ENCODE results near the gene TNFAIP8L1. TPM values are rescaled to one million over a fixed set of nuclear protein-coding genes. Genes with fewer than 3 reads are reported as not detected.

Gene TNFAIP8L1
- total RNA-seq, 2 experiments from 2014 or later: 19.9 to 20.4 TPM

- CTCF ChIA-PET: no interaction called here
These were observed 63.4 kb downstream of the TNFAIP8L1 start for GRCh38 chr19:4702764-4703163.

DNA sequence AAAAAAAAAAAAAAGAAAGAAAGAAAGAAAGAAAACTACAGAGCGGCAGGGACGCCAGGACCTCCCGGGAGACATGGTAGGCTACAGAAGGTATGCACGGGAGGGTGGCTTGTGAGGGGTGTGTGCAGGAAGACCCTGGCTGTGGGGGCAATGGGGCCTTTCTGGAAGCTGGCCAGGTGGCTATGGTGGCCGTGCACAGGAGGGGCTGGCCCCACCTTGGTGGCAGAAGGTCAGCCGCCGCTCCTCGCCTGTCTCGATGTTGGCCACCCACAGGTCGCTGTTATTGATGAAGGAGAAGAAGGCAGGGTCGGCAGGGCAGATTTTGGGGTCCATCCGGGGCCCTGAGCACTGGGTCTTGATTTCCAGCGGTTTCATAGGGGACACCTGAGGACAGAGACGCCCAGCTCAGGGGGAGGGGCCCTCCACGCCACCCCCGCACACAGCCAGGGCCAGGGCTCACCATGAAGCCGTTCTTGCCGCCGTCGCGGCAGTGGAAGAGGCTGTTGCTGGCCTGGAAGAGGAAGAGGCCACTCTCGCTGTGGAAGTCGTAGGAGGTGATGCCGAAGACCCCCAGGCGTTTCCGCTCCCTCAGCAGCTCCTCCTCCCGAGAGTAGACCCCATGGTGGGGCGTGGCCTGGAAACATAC lies 64.5 kb downstream of the TNFAIP8L1 start:
- CTCF ChIA-PET: no interaction called here
- Mint-ChIP-seq H3K9me3 (no peaks in the 10 kb centered on the region), H3K36me3 (ENCODE audit: low read depth) (peaks cover 20% of the 10 kb centered on the region), H3K4me1 (ENCODE audit: low read depth) (no peaks in the 10 kb centered on the region), H3K4me3 (no peak overlapping the region), H3K27me3 (ENCODE audit: low read depth) (no peaks in the 10 kb centered on the region), H3K27ac (no peak overlapping the region)
- intact Hi-C loops (cut with micrococcal nuclease): no loop called here
- DNase-seq: no peak

More at GRCh38 chr19:4702764-4703163, 63.4 kb downstream of the TNFAIP8L1 start:
- no peaks in the 10 kb centered on the region for H3K9me3 Mint-ChIP-seq
- H3K36me3 Mint-ChIP-seq (ENCODE audit: low read depth): peaks cover 20% of the 10 kb centered on the region
- H3K4me1 Mint-ChIP-seq (ENCODE audit: low read depth): no peaks in the 10 kb centered on the region
- H3K27me3 Mint-ChIP-seq (ENCODE audit: low read depth): no peaks in the 10 kb centered on the region
- no peak overlapping the region for H3K27ac Mint-ChIP-seq
- intact Hi-C loops (cut with micrococcal nuclease): no loop called here
- H3K4me3 Mint-ChIP-seq: no peak overlapping the region
- no peak for DNase-seq

GRCh38 chr19:4704317-4704673 lies 65.0 kb downstream of the TNFAIP8L1 start:
- Mint-ChIP-seq H3K36me3 (ENCODE audit: low read depth) (peaks cover 23% of the 10 kb centered on the region), H3K4me3 (no peak overlapping the region), H3K4me1 (ENCODE audit: low read depth) (peaks cover 2% of the 10 kb centered on the region), H3K27me3 (ENCODE audit: low read depth) (no peaks in the 10 kb centered on the region), H3K9me3 (no peaks in the 10 kb centered on the region), H3K27ac (no peak overlapping the region)
- DNase-seq: no peak
- CTCF ChIA-PET: no interaction called here
- intact Hi-C loops (cut with micrococcal nuclease): no loop called here

Other genes with a start within 250 kb of the TNFAIP8L1 start
- 10 to 100 TPM; 31.7 to 32.1 TPM for gene SH3GL1, start 239.0 kb upstream of the TNFAIP8L1 start, total RNA-seq
- gene CHAF1A, start 236.9 kb upstream of the TNFAIP8L1 start, total RNA-seq: 10 to 100 TPM; 57.3 to 65.1 TPM
- gene UBXN6, start 181.7 kb upstream of the TNFAIP8L1 start, total RNA-seq: 10 to 100 TPM; 28.7 to 36.2 TPM
- gene HDGFL2, start 167.2 kb upstream of the TNFAIP8L1 start, total RNA-seq: 10 to 100 TPM; 43.0 to 43.5 TPM
- not detected for gene PLIN4, start 121.0 kb upstream of the TNFAIP8L1 start, total RNA-seq
- gene PLIN5, start 104.3 kb upstream of the TNFAIP8L1 start, total RNA-seq: under 1 TPM; 0.07 to 0.25 TPM
- gene LRG1, start 99.5 kb upstream of the TNFAIP8L1 start, total RNA-seq: 1 to 10 TPM; 1.3 to 1.5 TPM
- gene SEMA6B, start 79.8 kb upstream of the TNFAIP8L1 start, total RNA-seq: under 1 TPM in 1 of 2 experiments, not detected in 1; 0.17 TPM
- 10 to 100 TPM; 43.5 to 45.5 TPM for gene MYDGF, start 30.8 kb downstream of the TNFAIP8L1 start, total RNA-seq
- gene DPP9, start 84.3 kb downstream of the TNFAIP8L1 start, total RNA-seq: 10 to 100 TPM; 40.8 to 41.9 TPM
- 1 to 10 TPM; 8.1 to 9.1 TPM for gene FEM1A, start 152.2 kb downstream of the TNFAIP8L1 start, total RNA-seq
- gene TICAM1, start 192.2 kb downstream of the TNFAIP8L1 start, total RNA-seq: 10 to 100 TPM; 15.2 to 16.5 TPM
- gene PLIN3, start 228.2 kb downstream of the TNFAIP8L1 start, total RNA-seq: 10 to 100 TPM; 16.1 to 17.1 TPM

All from activated naive CD4-positive, alpha-beta T cell treated with anti-CD3 and anti-CD28 coated beads for 36 hours (primary cell).